Activated gamma-delta T cell treated with Interleukin-2 at 50 U/mL for 16 hours (primary cell): Measurements from ENCODE around the gene LRP10.
"Not testable (repeated sequence)": the region's sequence is repeated elsewhere in the genome, so short reads cannot be mapped to it uniquely, and the experiment has no call there.

Experiments
- DNase-seq: peaks from one replicate; pipeline ENCODE4 v3.0.0-alpha.2; 2020

The LRP10 gene

DNA sequence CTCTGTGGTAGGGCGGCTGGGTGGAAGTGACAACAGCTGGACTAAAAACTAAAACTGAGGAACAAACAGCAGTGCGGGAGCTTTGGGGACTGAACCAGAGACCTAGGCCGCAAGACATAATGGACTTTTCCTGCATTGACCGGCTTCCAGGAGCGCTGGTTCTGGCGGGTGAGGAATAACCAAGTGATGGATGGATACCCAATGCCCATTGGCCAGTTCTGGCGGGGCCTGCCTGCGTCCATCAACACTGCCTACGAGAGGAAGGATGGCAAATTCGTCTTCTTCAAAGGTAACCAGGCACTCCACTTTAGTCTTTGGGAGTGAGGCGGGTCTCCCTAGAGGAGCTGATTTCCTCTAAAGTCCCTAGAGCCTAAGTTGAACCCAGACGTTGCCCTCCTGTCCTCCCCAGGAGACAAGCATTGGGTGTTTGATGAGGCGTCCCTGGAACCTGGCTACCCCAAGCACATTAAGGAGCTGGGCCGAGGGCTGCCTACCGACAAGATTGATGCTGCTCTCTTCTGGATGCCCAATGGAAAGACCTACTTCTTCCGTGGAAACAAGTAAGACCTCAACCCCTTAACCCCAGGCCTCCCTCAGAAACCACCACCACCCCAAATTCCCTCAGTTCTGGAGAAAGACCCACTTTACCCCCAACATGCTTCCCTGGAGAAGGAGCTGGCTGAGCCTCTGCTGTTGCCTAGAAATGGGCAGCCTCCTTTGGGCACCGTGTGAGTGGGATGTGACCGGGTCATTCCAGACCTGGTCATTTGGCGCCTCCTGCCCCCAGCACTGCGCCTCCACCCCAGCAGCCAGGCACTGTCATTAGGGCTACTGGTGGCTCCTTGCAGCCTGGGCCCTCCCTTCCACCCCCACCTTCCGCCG, 27.1 kb upstream of the LRP10 start:
- DNase-seq = no peak

DNA sequence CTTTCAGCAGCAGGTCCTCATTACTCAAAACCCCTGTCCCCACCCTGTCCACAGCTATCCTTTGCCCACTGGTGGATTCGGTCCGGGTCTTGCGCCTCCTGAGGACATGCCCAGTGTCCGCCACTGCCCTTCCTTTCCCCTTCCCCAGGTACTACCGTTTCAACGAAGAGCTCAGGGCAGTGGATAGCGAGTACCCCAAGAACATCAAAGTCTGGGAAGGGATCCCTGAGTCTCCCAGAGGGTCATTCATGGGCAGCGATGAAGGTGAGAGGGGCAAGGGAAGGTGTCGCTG, 26.5 kb upstream of the LRP10 start:
- DNase-seq = no peak

DNA sequence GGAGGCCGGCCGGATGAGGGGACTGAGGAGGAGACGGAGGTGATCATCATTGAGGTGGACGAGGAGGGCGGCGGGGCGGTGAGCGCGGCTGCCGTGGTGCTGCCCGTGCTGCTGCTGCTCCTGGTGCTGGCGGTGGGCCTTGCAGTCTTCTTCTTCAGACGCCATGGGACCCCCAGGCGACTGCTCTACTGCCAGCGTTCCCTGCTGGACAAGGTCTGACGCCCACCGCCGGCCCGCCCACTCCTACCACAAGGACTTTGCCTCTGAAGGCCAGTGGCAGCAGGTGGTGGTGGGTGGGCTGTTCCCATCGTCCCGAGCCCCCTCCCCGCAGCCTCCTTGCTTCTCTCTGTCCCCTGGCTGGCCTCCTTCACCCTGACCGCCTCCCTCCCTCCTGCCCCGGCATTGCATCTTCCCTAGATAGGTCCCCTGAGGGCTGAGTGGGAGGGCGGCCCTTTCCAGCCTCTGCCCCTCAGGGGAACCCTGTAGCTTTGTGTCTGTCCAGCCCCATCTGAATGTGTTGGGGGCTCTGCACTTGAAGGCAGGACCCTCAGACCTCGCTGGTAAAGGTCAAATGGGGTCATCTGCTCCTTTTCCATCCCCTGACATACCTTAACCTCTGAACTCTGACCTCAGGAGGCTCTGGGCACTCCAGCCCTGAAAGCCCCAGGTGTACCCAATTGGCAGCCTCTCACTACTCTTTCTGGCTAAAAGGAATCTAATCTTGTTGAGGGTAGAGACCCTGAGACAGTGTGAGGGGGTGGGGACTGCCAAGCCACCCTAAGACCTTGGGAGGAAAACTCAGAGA, 25.5 kb upstream of the LRP10 start:
- DNase-seq = no peak

DNA sequence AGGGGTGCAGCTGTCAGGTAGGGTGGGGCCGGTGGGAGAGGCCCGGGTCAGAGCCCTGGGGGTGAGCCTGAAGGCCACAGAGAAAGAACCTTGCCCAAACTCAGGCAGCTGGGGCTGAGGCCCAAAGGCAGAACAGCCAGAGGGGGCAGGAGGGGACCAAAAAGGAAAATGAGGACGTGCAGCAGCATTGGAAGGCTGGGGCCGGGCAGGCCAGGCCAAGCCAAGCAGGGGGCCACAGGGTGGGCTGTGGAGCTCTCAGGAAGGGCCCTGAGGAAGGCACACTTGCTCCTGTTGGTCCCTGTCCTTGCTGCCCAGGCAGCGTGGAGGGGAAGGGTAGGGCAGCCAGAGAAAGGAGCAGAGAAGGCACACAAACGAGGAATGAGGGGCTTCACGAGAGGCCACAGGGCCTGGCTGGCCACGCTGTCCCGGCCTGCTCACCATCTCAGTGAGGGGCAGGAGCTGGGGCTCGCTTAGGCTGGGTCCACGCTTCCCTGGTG, 24.7 kb upstream of the LRP10 start:
- no peak for DNase-seq

DNA sequence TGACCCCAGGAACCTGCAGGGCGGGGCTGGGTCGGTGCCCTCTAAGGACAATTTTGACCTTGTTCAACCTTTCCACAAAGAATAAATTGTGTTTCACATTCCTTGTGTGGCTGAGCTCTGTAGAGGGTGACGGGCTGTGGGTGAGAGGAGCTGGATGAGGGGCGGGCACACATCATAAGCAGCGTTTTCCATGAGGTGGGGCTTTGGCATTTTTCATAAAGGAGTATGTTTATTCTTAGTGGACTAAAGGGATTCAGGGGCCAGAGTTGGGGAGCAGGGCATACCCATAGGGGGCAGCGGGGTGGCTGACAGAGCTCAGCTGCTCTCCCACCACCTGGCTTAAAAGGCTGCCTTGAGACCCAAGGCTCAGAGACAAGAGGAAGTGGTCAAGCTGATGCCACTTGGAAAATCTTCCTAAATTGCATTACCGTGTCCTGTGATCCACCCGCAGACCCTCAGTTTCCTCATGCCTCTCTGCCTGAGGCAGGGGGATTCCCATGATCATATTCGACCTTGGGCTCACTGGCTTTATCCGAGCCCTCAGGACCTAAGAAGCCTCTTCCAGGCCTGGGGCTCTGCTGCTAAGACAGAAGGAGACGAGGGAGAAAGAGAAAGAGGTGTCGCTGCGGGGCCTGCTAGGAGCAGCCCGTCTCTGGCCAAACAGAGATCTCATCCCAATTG, 23.7 kb upstream of the LRP10 start:
- DNase-seq = no peak

DNA sequence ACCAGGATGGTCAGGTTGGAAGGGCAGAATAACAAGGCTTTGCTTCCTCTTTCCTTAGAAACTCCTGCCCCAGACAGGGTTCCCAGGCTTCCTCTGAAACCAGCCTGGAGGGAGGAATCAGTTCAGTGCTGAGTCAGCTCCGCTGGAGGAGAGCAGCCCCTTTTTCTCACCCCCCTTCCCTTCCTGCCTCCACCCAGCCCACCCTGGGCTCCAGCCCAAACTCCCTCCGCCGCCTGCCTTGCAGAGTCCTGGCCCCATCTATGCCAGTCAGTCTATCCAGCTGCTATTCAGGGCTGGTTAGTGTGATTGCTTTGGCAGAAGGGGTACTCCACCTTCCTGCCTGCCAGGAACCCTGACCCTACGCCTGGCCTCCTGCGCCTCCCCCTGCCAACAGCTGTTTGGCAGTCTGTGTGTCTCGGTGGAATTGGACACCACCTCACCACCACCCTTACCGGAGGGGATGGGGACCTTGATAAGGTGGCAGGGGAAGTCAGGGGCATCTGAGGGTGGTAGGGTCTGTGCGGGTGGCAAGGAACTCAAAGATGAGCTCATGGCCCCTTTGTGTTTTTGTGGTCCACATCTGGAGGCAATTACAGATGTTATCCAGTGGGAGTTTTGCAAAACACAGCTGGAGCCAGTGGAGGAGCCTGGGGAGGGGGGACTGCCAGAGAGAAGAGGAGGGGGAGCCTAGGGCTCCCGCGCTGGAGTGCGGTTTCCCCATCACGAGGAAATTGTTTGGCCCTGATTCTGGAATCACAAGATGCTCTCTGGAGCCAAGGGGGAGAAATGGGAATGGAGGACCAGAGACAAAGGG, 23.0 kb upstream of the LRP10 start:
- no peak for DNase-seq

DNA sequence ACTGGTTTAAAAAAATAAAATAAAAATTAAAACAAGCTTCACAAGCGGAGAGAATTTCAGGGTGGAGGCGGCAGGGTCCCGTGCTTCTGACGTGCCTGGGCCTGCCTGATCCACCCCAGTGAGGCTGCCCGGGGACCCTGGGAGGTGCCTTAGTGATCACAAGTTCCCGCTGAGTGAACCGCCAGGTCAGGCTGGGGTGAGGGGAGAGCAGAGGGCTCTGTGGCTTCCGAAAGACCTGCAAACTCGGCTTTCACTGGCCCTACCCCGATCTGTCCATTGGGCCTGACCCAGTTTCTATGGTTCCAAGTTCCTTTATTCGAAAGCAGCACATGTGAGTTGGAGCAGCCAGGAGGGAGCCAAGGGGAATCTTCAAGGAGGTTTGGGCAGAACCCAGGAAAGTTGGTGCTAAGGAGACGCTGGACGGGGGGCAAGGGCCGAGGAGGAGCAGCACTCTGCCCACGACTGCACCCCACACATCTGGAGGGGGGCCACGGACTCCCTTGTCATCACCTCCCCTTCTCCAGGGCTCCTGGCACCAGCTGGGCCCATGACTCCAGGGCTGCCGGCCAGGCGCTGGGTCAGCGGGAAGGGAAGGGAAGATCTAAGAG, 22.2 kb upstream of the LRP10 start:
- no peak for DNase-seq

DNA sequence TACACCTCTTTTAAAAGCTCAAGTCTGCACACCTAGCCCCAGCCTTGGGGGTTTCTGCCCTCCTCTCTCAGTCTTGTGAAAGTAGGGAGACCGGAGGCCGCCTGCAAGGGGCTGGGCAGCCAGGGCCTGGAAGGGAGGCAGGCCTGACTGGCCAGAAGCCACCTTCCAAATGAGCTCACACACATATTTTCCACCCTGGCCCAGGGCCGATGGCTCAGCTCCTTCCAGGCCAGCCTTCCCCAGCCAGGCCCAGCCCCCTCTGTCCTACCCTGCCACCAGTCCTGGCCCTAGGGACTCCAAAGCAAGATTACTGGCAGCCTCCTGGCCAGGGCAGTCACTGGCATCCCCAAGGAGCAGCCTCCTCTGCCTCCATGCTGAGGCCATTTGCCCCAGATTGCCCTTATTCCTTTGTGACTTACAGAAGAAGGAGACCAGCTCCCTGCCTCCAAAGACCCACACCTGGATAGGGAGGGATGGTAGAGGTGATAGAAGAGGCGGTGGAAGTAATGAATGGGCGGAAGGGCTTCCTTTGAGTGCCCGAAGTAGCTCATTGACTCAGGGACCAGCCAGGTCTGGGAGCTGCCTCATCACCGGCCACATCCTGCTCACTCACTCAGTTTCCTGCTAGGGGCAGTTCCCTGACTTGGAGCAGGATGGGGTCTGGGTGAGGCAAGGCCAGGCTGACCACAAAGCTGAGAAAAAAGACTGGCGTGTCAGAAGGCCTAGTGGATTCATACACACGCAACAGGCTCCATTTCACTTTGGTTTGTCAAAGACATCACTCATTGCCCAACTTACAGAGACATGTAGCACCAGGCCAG, 20.4 kb upstream of the LRP10 start:
- no peak for DNase-seq

DNA sequence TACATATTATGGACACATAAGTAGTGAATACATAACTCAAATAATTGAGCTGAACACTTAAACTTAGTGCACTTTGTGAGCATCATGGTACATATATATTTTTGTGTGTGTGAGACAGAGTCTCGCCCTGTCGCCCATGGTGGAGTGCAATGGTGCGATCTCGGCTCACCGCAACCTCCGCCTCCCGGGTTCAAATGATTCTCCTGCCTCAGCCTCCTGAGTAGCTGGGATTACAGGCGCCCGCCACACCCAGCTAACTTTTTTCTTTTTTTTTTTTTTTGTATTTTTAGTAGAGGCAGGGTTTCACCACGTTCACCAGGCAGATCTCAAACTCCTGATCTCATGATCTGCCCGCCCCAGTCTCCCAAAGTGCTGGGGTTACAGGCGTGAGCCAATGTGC, 19.4 kb upstream of the LRP10 start:
- DNase-seq = not testable (repeated sequence)

DNA sequence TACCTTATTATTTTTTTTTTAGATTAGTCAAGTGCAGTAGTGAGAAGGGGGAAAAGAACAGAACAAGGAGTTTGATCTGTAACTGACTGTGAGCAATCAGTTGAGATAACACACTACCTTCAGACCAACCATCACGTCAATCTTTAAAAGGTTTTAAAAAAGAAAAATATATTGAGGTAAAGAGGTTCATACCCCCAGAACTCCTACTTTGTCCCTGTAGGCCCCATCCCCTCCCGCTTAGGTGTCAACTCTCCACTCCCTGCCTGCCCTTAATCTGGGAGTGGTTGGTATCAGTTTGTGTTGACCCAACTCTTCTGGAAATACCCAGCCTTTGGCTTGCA, 19.0 kb upstream of the LRP10 start:
- no peak for DNase-seq

DNA sequence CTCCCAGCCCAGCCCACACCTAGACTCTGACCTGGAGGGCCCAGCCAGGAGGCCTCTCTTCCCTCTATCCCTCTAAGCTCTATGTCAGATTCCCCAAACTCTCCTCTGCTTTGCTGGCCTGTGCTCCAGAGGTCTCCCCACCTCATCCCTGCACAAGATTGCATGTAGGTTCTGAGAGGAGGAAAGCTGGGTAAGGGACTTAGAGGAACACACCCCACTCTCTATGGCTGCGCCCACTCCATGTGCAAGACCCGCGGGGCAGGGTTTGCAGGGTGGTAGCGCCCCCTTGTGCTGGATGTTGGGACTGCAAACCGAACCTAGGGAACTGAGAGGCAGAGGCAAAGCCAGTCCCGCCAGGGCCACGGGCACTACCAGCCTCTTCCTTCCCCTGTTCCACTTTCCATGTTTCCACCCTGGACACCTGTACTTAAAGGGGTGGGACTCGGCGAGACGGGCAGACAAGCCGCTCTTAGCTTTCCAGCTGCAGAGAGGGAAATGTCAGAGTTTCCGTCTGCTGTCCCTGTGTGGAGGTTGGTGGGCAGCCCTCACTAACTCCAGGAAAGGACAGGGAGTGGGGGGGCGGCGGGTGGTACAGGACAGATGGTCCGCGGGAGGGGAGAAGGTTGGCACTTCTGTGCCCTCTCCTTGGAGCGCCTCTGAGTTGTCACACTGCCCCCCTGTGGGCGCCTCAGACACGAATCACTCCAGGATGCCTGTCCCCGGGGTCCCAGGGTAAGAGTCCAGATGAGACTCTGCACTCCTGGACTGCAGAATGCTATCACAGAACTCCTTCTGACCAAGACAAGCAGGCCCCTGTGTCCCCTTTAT, 18.4 kb upstream of the LRP10 start:
- peak; percentile 93 for DNase-seq

DNA sequence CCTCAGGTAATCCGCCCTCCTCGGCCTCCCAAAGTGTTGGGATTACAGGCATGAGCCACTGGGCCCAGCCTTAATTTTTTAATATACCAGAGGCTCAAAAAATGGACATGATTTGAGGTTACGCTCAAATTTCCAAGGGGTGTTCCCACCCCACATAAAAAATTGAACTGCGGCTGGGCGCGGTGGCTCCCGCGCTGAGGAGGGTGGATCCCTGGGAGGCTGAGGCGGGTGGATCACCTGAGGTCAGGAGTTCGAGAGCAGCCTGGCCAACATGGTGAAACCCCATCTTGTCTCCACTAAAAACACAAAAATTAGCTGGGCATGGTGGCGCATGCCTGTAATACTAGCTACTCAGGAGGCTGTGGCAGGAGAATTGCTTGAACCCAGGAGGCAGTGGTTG, 17.2 kb upstream of the LRP10 start:
- DNase-seq = not testable (repeated sequence)

DNA sequence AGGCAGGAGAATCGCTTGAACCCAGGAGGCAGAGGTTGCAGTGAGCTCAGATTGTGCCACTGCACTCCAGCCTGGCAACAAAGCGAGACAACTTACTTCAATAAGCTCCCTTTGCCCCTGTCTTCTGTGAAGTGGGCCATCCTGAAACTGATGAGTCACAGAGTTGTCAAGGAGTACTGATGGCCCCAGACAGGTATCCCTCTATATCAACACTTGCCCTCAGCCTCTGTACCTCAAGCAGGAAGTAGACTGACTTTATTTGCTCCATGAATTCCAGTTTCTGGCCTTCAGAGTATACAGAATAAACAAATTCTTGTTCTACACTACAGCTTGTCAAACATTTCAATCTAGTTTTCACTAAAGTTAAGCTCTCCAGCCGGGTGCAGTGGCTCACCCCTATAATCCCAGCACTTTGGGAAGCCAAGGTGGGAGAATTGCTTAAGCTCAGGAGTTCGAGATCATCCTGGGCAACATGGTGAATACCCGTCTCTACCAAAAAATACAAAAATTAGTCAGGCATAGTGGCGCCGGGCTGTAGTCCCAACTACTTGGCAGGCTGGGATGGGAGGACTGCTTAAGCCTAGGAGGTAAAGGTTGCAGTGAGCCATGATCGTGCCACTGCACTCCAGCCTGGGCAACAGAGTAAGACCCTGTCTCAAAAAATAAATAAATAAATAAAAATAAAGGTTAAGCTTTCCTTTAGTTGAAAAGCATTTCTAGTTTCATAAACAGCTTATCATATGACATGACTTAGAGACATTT, 16.4 kb upstream of the LRP10 start:
- no peak for DNase-seq

DNA sequence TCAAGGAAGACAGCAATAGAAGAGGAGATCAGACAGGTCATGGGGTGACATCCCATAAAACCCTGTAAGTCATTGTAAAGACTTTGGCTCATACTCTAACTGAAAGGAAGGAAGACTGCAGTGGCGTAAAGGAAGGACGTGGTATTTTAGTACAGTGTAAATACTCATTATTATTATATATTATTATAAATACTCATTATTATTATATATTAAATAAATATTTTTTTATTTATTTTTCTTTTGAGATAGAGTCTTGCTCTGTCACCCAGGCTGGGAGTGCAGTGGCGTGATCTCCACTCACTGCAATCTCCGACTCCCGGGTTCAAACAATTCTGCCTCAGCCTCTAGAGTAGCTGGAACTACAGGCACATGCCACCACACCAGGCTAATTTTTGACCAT, 15.1 kb upstream of the LRP10 start:
- no peak for DNase-seq

DNA sequence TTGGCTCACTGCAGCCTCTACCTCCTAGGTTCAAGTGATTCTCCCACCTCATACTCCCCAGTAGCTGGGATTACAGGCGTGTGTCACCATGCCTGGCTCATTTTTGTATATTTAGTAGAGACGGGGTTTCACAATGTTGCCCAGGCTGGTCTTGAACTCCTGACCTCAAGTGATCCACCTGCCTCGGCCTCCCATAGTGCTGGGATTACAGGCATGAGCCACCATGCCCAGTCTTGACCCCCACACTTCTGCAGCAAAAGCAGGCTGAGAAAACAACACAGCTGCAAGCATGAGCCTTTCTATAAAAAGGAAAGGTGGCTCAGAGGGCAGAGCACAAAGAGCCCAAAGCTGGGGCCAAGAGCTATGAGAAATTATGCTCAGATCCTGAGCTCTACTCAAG, 11.2 kb upstream of the LRP10 start:
- not testable (repeated sequence) for DNase-seq

DNA sequence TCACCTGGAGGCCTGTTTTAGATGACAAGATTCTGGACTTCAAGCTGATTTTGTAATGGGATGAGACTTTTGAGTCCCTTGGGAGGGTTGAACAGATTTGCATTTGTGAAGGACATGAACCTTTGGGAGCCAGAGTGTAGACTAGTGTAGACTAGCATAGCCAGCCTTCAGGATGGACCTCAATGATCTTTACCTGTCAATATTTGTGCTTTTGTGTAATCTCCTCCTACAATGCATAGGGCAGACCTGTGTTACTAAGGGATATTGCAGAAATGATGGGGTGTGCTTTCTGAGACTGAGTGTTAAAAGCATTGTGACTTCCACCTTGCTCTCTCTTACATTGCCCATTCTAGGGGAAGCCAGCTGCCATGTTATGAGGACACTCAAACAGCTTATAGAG, 9.9 kb upstream of the LRP10 start:
- no peak for DNase-seq

DNA sequence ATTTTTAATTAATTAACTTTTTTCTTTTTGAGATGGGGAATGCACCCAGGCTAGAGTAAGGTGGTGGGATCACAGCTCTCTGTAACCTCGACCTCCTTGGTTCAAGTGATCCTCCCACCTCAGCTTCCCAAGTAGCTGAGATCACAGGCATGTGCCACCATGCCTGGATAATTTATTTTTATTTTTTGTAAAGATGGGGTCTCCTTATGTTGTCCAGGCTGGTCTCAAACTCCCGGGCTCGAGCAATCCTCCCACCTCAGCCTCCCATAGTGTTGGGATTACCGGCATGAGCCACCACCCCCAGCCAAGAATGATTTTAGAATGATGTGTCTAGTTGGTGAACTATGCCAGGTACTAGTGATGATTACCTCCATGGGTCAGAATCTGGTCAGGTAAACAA, 6.6 kb upstream of the LRP10 start:
- no peak for DNase-seq

DNA sequence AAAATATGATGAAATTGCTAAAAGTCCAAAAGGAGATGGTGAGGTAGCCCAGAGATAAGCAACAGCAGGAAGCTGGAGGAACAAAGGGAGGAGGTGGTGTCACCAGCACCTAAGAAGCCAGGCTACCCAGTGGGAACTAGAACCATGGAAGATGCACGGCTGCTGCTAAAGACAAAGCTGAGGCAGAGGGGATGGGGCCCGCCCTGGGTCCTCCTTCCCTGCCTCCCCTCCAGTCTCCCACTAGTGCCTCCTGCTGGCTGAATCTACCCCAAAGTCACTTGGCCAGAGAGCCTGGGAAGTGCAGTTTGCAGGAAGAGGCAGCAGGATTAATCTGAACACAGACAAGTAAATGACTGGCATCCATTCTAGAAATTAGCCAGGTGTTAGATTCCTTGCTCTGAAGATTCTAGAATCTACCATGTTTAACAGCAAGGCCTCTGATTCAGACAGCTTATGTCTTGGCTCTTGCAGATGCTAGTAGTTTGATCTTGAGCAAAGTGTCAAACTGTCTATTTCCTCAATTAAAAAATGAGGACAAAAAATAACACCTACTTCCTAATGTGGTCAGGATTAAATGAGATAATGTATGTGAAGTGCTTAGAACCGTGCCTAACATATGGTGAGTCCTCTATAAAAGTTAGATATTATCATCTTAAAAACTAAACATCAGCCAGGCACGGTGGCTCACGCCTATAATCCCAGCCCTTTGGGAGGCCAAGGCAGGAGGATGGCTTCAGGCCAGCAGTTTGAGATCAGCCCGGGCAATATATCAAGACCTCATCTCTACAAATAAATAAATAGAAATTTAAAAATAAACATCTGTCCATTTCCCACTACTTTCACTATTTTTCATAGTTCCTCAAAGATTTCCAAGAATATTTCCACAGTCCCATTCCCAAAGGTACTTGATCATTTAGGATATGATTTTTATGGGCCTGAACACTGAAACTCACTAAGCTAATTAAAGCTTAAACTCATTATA, 5.8 kb upstream of the LRP10 start:
- DNase-seq = no peak

DNA sequence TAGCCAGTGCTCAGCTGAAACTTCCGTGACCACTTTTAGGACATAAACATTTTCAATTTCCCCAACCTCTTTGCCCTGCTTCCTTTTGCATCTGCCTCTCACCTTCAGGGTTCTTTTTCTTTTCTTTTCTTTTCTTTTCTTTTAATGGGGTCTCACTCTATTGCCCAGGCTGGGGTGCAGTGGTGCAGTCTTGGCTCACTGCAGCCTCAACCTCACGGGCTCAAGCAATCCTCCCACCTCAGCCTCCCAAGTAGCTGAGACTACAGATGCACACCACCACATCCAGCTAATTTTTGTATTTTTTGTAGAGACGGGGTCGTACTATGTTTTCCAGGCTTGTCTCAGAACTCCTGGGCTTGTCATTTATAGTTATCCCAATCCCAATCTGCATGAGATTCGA, 4.7 kb upstream of the LRP10 start:
- DNase-seq = no peak
